DMS53 (cell line): ENCODE data around the gene PLEKHJ1.
A peak's percentile ranks its signal among the peaks of the same experiment; 100 is the strongest.

Experiments used
- DNase-seq: peaks from one replicate; lab custom pipeline; 2025; lab: John Stamatoyannopoulos, UW

PLEKHJ1 gene

DNA sequence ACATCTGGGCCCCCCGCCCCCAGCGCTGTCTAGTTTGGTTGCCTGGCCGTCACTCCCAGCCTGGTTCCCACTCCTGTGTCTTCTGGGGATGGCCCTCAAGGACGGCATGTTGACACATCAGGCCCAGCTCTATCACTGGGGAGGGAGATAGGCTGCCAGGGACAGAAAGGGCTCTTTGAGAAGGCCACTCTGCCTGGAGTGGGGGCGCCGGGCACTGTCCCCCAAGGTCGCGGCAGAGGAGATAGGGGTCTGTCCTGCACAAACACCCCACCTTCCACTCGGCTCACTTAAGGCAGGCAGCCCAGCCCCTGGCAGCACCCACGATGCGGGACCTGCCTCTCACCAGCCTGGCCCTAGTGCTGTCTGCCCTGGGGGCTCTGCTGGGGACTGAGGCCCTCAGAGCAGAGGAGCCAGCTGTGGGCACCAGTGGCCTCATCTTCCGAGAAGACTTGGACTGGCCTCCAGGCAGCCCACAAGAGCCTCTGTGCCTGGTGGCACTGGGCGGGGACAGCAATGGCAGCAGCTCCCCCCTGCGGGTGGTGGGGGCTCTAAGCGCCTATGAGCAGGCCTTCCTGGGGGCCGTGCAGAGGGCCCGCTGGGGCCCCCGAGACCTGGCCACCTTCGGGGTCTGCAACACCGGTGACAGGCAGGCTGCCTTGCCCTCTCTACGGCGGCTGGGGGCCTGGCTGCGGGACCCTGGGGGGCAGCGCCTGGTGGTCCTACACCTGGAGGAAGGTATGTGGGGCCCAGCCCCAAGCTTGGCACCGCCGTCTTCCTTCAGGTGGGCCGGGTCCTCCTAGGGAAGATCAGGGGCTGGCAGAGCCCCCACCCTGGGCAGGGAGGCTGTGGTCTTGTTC is 13.1 kb upstream of the PLEKHJ1 start, which contains the start of gene AMH:
Gene AMH, plus strand, starts transcription at position 314 of the 857 bp plus-strand sequence. Its CDS starts 10 bp downstream, at position 324.
- DNase-seq = peak; percentile 38

DNA sequence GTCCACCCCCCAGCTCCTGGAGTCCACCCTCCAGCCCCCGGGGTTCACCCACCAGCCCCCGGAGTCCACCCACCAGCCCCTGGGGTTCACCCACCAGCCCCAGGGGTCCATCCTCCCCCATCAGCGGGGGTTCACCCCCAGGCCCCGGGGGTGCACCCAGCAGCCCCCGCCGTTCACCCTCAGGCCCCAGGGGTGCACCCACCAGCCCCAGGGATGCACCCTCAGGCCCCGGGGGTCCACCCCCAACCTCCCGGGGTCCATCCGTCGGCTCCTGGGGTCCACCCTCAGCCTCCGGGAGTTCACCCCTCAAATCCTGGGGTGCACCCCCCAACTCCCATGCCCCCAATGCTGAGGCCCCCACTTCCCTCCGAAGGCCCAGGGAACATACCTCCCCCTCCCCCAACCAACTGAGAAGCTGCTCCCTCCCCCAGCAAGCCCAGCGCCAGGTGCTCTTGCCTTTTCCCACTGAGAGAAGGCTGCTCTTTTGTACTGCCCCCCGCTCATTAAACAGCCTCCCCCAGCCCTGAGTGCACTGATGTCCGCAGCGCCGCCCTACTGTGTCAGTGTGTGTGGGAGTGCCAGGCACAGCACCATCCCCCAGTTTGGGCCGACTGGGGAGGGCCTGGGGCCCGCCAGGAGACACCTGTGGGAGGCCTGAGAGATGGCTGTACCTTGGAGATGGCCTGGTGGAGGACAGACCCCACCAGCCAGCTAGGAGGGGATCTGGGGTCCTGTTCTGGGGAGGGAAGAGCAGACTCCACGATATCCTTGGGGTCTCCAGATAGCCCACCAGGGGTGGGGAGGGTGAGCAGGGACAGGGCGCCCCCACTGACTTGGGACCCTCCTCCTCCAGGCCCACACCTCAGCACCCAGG is 12.2 kb upstream of the PLEKHJ1 start:
- DNase-seq = no peak

DNA sequence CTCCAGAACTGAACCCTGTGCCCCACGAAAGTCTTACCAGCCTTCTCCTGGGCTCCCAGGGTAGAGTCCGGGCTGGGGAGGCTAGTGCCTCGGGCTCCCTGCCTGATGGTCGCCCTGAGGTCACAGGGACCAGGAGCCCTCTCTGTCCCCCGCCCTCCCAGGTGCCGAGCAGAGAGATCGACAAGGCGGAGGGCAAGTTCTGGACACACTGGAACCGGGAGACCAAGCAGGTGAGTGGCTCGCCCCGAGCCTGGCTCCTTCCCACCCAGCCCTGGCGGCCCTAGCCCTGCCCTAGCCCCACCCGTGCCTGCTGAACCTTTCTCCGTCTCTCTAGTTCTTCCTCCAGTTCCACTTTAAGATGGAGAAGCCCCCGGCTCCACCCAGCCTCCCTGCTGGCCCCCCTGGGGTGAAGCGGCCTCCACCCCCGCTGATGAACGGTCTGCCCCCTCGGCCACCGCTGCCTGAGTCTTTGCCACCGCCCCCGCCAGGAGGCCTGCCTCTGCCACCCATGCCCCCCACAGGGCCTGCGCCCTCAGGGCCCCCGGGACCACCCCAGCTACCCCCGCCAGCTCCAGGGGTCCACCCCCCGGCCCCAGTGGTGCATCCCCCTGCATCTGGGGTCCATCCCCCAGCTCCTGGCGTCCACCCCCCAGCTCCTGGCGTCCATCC is 11.4 kb upstream of the PLEKHJ1 start:
- DNase-seq = no peak

DNA sequence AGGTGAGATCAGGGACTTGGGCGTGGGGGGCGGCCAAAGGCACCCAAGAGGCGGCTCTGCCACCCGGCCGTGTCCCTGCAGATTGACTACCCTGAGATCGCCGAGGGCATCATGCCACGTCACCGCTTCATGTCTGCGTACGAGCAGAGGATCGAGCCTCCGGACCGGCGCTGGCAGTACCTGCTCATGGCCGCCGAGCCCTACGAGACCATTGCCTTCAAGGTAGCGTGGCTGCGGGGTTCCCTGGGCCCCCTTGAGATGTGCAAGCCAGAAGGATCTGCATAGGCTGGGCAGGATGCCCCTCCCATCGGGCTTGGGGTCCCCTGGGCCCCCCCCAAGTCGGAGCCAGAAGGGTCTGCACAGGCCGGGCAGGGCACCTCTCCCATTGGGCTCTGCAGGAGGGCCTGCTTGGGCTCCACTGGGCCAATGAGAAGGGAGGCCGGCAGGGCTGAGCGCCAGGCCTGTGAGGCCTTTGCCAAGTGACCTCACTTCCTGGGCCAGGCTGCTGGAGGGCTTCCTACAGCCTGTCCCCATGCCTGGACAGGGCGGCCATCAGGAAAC is 10.8 kb upstream of the PLEKHJ1 start:
- DNase-seq = peak; percentile 60

DNA sequence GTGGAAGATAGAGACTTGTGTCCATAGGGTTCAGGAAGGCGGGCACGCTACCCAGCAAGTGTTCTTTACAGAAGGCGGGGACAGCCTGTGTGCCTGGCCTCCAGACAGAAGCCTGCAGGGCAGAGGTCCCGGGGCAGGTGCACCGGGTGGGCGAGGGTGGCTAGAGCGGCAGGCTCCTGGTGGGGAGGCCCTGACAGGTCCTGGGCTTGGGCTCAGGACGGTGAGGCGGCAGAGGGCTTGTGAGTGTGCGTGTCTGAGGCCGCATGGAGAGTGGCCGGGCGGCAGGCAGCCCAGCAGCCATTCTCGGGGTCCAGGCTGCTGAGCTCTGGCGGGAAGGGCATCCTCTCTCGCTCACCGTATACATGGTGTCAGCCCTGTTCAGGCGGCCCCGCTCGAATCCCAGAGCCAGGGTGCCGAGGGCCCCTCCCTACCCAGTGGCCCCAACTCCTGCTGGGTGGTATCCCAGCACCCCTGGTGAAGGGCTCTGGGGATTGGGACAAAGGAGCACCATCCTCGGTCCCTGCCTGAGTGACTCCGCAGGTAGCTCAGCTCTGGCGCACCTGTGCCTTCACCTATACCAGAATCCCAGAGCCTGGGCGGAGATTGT is 10.0 kb upstream of the PLEKHJ1 start:
- no peak for DNase-seq

DNA sequence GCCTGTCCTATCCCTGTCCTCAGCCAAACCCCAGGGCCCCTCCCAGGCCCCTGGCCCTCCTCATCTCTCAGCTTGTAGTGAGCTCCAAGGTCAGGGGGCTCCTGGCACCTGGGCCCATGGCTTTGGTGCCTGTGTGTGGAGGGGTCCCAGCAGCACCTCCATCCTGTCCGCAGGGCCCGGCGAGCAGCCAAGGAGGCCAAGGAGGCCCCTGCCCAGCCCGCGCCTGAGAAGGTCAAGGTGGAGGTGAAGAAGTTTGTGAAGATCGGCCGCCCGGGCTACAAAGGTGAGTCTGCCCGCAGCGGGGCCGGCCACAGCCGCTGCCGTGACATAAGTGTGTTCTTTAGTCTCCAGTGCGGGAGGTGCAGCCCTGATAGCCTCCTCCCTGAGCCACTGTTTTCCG is 9.1 kb upstream of the PLEKHJ1 start:
- no peak for DNase-seq

DNA sequence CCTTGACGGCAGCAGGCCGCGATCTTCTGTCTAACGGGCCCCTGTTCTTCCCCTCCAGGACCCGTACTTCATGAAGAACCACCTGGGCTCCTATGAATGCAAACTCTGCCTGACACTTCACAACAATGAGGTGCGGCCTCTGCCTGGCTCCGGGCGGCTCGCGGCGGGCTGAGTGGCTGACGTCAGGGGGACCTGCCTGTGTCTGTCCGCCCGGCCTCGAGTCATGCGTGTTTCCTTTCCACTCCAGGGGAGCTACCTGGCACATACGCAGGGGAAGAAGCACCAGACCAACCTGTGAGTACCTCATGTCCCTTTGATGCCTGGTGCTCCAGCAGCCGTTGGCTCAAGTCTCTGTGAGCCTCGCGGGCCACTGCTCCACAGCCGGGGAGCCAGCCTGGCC is 8.4 kb upstream of the PLEKHJ1 start:
- DNase-seq = no peak

DNA sequence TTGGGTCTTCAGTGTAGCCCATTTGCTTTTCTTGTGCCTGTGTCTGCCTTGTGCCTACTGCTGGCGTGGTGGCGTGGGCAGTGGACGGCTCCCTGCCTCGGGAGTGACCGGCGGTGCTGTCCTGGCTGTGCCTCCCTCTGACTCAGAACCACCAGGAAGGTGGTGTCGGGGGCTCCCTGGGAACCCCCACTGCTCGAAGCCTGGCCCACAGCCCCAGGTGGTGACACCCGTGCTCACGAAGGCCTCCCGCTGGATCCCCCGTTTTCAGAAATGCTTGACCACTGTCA is 7.9 kb upstream of the PLEKHJ1 start:
- no peak for DNase-seq

DNA sequence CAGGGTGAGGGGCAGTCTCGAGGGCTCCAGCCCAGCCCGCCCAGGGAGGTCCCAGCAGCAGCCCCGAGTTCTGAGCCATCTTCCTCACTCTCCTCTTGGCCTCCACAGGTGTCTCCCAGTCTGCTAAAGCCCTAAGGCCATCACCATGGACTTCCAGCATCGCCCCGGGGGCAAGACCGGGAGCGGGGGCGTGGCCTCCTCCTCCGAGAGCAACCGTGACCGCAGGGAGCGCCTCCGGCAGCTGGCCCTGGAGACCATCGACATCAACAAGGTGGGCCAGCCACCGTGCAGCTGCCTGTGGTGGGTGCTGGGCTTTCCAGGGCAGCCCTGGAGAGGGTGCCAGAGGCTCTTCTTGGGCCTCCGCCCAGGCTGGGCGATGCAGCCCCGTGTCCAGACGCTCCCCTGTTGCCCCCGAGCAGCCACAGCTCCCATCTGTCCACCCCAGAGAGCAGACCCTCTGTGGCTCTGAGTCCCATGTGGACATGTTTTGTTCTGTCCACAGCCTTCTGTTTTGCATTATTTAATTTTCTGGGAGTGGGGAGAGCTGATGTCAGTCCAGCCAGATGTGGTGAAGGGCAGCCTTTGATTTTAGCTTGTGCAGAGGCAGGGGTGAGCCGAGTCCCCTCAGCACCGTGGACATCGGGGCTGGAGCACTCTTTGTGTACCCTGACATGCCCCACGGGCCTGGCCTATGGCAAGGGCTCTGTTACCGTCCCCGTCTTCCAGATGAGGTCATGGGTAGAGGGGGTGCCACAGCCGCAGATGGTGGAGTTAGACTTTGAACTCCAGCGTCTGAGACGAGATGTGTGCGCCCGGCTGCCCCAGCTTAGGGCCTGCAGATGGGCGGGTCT is 7.4 kb upstream of the PLEKHJ1 start:
- no peak for DNase-seq

DNA sequence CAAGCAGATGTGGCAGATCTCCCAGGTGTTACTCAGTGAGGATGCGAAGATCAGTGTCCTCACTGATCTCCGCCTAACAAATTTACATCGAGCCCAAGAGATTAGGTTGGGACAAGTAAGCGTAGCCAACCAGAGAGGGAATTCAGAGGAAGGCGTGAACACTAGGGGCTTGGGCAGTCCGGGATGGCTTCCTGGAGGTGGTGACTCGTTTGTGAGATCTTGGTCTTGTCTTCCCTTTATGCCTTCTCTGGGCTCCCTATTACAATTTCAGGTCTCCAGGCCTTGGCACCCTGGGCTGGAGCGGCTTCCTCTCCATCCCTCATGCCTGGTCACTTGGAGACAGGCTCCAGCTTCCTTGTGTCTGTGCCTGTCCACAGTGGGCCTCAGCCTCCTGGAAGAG is 6.7 kb upstream of the PLEKHJ1 start:
- DNase-seq = no peak

DNA sequence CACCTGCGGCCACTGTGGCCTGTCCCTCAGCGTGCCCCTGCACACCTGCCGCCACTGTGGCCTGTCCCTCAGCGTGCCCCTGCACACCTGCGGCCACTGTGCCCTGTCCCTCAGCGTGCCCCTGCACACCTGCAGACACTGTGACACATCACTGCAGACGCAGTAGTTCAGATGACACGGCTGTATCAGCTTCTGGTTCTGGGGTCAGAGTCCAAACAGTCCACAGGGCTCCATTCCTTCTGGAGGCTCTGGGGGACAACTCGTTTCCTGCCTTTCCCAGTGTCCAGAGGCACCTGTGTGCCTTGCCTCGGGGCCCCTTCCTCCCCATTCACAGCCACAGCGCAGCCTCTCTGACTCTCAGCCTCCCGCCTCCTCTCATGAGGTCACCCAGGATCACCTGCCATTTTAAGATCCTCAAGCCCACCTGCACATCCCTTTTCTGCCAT is 6.0 kb upstream of the PLEKHJ1 start:
- peak; percentile 46 for DNase-seq

DNA sequence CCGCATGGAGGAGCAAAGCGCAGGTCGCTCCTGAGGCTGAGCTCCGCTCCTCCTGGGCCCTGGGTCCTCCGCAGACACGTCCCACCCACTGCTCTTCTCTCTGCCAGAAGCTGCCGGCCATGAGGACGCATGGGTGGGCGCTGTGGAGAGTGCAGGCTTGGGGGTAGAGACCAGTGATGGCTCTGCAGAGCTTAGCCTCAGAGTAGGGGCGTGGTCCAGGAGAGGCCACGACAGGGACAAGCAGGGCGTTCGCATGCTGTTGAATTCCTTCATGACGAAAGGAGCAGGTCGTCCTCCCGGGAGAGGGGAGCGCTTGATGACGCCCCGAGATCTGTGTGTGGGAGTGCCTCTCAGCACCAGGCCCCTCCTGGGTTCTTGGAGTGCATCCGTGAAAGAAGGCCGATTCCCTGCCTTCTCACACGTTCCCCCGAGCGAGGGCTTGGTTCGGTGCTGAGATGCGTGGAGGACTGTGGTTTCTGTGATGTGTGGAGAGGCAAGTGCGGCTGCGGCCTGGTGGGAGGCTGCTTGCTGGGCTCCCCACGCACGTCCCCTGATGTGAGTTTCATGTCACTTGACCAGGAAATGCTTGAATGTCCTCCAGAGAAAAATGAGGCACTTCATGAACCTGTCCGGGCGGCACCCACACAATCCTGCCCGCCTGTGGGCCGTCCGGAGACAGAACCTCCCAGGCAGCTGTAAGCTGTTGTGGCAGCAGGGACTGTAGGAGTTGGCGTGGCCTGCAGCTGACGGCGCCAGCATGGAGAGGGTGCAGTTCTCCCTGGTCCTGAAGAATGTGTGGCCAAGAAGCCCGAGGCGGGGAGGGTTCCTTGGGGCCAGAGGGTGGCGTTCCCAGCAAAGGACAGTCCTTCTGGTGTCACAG is 5.0 kb upstream of the PLEKHJ1 start:
- no peak for DNase-seq

DNA sequence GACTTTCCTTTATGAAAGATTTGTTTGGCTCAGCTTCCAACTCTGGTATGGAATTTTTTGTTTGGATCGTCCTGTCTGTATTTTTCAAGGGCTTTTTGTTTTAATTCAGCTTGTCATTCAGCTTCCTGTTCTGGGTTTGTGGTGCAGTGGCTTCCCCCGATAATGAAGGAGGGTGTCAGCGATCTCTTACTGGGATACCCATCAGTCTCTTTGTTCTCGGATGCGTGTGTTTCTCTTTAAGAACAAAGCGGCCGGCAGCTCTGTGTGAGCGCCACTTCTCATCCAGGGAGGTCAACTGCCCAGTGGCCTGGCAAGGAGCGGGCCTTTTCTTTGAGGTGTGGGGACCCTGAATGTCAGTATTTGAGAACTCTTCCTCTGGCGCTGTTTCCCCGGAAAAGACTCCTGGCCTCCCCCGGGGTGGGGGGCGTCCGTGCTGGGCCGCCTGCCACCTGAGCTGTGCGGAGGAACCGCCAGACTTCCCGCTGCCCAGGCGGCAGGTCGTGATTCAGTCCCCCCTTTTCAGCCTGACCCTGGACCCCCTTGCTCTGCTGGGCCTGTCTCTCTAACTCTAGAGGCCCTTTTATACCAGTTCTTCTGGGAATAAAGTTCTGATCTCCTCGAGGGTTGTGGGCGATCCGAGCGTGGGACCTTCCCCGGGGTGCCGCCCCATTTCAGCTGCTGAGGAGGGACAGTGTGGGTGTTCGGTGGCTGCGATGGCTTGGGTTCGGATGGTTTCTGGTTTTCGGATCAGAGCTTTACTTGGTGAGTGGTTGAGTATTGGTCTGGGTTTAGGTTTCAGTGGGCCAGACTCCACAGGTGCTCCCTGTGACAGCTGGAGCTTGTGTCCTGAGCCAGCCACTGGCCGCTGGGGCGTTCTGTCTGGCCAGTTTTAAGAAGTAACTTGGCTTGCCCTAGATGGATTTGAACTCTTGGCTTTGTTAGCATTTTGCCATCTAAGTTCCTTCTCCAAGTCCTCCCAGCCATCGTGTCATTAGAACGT is 3.9 kb upstream of the PLEKHJ1 start:
- no peak for DNase-seq

DNA sequence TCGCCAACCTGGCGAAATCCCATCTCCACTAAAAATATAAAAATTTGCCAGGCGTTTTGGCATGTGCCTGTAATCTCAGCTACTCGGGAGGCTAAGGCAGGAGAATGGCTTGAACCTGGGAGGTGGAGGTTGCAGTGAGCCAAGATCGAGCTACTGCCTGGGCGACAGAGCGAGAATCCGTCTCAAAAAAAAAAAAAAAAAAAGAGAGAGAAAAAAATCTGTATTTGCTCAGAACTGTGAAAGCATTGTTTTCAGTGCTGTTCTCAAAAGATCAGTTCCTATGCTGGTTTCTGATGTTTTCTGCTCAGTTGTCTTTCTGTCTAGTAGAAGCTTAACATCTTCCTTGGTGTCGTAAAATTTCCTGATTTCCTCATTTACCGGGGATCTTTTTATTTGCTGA is 3.0 kb upstream of the PLEKHJ1 start:
- no peak for DNase-seq

DNA sequence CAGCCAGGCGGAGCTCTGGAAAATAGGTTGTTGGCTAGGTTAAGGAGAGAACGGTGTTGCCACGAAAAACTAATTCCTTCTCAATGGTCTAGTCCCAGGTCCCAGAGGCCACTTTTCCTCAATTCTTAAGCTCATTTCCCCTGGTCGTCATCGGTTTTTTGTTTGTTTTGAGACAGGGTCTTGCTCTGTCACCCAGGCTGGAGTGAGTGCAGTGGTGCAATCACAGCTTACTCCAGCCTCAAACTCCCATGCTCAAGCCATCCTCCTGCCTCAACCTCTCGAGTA is 1.7 kb upstream of the PLEKHJ1 start:
- no peak for DNase-seq

DNA sequence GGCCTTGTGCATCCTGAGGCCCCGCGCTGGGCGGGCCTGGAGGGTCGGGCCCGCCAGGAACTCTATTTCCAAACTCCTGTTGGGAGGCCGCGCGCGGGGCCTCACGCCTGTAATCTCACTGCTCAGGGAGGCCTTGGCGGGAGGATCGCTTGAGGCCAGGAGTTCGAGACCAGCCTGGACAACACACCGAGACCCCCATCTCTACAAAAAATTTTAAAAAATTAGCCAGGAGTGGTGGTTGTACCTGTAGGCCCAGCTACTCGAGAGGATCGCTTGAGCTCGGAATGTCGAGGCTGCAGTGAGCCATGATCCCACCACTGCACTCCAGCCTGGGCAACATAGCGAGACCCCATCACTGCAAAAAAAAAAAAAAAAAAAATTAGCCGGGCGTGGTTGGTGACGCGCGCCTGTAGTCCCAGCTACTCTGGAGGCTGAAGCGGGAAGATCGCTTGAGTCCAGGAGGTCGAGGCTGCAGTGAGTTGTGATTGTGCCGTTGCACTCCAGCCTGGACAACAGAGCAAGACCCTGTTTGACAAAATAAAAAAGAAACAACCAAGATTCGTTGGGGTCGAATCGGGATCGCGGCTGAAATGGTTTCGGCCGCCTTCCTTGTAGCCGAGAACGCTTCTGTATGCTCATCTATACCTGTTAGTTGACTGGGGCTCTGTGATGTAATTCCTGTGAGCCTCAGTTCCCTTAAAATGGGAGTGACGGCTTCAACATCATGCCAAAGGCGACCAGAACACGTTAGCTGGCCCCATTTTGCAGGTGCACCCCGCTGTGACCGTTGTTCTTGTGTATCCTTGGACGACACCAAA is 1.1 kb upstream of the PLEKHJ1 start:
- DNase-seq = no peak

DNA sequence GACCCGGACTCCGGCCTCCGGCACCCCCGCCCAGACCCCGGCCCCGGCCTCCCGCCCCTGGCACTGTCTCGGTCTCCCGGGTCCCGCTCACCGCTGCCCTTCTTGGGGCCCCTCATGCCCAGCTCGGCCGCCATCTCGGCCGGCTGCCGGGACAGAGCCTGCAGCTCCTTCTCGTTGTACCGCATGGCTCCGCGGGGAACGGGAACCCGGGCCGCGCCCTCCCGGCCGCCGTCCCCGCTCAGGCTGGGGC is 140 bp downstream of the PLEKHJ1 start:
- no peak for DNase-seq

DNA sequence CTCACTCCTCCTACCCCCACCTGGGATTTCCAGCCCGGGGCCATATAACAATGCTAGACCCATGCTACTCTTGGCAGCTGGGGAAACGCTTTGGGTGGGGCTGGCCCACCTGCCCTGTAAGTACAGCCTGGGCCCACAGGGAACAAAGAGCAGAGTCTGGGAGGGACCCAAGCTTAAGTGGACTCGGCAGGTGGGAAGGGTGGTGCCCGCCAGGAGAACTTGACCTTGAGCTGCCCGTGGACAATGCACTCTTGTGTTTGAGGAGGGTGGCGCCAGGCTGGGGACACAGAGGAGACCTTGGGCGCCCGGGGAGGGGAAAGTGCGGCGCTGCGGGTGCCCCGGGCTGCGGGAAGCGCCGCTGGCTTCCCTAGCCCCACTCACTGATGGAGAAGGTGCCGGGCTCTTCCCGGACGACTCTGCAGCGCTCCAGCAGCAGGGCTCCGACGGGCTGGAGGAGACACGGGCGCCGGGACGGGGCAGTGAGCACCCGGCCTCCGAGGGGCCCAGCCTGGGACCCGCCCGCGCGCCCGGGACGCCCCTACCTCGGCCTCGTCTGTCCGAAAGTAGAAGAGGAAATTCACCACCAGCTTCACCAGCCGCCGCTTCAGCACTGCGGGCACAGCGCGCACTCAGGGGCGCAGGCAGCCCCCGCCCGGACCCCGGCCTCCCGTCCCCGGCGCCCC is 607 bp downstream of the PLEKHJ1 start:
- peak; percentile 71 for DNase-seq
